Effector CD4-positive, alpha-beta T cell (primary cell): ENCODE results near the gene ZNF302.
"Not testable (repeated sequence)": the region's sequence is repeated elsewhere in the genome, so short reads cannot be mapped to it uniquely, and the experiment has no call there.

Source experiments
- DNase-seq: peaks from one replicate; pipeline ENCODE4 v3.0.0-alpha.2; 2020

The ZNF302 gene

GRCh38 chr19:34673590-34673989 lies 3.9 kb upstream of the ZNF302 start:
- DNase-seq: no peak

DNA sequence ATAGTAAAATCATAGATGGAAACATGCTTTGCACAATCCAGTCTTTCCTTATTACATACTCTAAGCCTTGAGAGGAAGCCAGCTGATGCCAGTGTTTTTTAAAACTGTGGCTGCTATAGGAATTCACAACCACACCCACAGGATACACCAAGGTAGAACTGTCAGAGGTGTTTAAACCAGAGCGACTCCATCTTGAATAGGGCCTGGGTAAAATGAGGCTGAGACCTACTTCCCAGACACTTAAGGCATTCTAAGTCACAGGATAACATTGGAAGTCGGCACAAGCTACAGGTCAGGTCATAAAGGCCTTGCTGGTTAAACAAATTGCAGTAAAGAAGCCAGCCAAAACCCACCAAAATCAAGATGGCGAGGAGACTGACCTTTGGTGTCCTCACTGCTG lies 2.2 kb upstream of the ZNF302 start:
- DNase-seq: no peak

- DNase-seq: no peak
Measured at GRCh38 chr19:34675919-34676318, 1.6 kb upstream of the ZNF302 start.

GRCh38 chr19:34676697-34677385 lies 637 bp upstream of the ZNF302 start, which contains the start of gene SCGB2B2:
Gene SCGB2B2 (minus strand): TSS chr19:34677159. CDS start chr19:34594563, 82,596 bp downstream.
- DNase-seq: peak; percentile 67

DNA sequence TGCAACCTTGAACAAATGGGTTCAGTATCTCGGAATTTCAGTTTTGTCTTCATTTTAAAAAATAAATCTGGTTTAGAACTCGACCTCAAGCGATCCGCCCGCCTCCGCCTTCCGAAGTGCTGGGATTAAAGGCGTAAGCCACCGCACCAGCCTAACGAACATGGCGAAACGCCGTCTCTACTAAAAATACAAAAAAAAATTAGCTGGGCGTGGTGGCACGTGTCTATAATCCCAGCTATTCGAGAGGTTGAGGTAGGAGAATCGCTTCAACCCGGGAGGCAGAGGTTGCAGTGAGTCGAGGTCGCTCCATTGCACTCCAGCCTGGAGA lies 571 bp downstream of the ZNF302 start:
- DNase-seq: no peak

DNA sequence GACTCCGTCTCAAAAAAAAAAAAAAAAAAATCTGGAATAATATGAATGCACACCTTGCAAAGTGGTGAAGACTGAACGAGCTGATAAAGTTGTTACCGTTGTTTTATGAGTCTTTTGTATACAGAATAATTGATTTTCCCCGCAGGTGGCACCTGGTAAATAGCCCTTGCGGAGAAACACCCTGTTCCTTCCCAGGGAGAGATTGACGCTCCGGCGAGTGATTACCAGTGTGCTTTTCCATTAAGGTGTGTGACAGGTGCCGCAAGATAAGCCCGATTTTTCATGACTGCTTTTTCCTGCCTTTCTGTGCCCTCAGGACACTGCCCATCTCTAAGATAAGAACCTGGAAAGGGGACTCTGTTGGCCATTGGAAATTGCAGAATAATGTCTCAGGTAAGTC lies 943 bp downstream of the ZNF302 start:
- DNase-seq: no peak

- DNase-seq: no peak
Measured at GRCh38 chr19:34681478-34681877, 4.0 kb downstream of the ZNF302 start.

DNA sequence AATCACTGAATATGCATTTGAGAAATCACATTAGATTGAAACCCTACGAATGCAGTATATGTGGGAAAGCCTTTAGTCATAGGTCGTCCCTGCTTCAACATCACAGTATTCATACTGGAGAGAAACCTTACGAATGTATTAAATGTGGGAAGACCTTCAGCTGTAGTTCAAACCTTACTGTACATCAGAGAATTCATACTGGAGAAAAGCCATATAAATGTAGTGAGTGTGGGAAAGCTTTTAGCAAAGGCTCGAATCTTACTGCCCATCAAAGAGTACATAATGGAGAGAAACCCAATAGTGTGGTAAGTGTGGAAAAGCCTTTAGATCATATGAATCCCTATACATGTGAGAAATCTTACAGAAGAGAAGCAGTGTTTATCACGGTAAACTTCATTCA lies 7.8 kb downstream of the ZNF302 start:
- not testable (repeated sequence) for DNase-seq

- DNase-seq: no peak
Measured at GRCh38 chr19:34686455-34686854, 9.0 kb downstream of the ZNF302 start.

DNA sequence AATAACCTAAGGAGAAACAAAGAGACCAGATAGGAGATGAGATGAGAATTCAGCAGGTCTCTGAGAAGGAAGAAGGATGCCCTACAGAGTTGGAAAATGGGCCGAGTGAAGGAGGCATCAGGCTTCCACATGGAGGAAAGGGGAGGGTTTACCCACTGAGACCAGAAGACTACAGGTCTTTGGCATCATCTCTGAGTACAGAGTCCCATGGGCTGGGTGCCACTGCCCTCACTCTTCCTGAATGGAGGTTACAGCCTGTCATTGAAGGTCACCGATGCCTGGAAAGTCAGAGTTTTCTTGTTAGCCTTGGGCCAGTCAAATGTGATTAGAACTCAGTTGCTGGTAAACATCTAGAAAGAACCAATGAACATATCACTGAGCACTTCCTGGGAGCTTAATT lies 9.9 kb downstream of the ZNF302 start:
- no peak for DNase-seq

DNA sequence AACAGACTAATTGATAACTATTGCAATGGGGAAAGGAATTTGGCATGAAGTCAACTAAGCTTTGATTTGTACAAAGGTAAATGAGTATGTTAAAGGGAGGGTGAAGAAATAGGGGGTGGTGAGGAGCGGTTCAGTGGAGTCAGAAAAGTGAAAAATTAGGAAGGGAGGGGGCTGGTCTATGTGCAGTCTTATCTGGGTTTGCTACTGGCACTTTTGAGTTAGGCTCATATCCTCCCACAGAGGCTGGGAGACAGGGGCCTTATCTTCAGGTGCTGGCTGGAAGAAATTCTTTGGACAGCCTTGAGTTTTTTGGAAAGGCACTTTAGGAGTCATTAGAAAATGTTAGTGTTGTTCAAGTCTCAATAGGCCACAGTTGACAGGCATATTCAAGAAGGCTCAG lies 11.1 kb downstream of the ZNF302 start:
- DNase-seq: no peak

- DNase-seq: no peak
Measured at GRCh38 chr19:34690372-34690771, 12.9 kb downstream of the ZNF302 start.

- no peak for DNase-seq
Measured at GRCh38 chr19:34692549-34692948, 15.1 kb downstream of the ZNF302 start.

- DNase-seq: no peak
Measured at GRCh38 chr19:34707661-34708060, 30.2 kb downstream of the ZNF302 start.

DNA sequence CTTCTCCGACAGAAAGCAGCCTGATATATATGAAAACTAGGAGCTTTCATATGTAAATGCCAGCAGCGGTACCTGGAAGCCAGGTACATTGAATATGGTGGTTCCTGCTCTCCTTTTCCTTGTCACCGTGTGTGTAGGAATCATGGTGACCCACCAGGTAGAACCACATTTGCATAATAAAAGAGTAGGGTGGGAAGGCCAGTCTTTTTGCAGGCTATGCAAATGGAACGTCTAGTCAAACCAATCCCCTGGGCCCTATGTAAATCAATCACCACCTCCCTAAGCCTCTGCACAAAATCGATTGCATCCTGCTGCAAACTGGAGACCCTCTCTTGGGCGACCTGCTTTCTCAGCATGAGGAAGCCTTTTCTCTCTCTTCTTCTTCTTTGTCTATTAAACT lies 34.4 kb downstream of the ZNF302 start:
- no peak for DNase-seq

DNA sequence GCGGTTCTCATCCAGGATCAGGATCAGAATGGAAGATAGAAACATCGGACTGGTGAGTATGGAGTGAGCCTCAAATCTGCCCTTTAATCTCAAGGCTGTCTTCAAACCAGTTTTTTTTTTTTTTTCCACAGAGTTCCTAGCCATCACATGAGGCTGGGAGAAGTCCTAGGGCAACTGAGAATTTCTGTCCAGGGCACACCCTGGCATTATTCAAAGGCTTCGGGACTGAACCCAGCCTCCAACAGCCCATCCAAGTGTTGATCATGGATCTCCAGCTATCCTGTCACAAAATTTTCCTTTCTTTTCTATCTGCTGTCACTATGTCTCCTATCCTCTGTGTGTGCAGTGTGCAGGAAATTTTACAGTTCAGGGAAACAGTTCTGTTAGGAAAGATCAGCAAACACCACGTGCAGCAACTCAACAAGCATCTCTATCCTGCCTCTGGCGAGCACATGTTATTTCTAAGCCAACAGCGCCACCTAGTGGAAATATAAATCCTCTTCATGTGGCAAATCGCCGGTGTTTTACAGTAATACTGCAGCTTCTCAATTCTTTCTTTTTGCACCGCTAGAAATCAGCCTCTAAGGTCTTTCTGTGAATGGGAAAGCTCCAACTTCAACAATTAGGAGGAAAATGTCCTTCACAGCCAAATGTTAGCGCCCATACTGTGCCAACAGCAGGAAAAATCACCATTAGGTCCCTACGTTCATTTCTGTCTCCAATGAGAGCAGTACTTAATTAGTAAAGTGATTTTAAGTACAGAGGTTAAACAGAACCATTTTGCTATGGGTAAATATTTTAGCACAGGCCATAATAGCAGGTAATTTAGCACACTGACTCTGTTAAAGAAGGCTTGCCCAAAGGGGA lies 35.1 kb downstream of the ZNF302 start:
- DNase-seq: peak; percentile 60

GRCh38 chr19:34713262-34713637 lies 35.8 kb downstream of the ZNF302 start:
- no peak for DNase-seq

- no peak for DNase-seq
Measured at GRCh38 chr19:34715357-34715756, 37.9 kb downstream of the ZNF302 start.

DNA sequence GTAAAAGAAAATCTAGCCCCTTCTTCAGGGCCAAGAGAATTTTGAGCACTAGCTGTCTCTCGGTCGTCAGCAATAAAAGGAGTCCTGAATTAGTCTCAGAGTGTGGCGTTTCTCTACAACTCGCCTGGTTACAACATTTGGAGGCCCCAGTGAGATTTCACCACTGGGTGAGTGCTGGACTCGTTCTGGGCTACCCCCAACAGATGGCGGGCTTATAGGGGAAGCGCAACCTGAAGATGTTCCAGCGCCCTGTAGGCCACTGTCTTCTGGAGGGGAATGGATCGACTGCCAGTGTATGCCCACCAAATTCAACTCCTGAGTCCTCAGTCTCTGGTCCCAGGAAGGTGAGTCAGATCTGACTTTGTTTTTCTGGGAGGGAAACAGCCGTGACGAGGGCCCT lies 44.9 kb downstream of the ZNF302 start:
- DNase-seq: no peak

DNA sequence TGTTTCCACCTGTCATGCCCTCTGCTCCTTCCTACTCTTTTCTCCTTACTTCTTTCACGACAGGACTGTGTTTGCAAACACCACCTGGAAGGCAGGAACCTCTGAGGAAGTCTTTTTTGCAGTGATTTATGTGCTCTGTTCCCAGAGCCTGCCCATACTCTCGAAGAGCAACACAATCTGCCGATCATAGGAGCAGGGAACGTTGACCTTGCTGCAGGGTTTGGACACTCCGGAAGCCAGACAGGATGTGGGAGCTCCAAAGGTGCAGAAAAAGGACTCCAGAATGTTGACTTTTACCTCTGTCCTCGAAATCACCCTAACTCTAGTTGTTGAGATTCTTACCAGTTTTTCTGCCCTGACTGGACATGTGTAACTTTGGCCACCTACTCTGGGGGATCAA lies 47.9 kb downstream of the ZNF302 start:
- no peak for DNase-seq

- DNase-seq: no peak
Measured at GRCh38 chr19:34731019-34731829, 53.7 kb downstream of the ZNF302 start.

GRCh38 chr19:34731964-34732363 lies 54.5 kb downstream of the ZNF302 start:
- no peak for DNase-seq

DNA sequence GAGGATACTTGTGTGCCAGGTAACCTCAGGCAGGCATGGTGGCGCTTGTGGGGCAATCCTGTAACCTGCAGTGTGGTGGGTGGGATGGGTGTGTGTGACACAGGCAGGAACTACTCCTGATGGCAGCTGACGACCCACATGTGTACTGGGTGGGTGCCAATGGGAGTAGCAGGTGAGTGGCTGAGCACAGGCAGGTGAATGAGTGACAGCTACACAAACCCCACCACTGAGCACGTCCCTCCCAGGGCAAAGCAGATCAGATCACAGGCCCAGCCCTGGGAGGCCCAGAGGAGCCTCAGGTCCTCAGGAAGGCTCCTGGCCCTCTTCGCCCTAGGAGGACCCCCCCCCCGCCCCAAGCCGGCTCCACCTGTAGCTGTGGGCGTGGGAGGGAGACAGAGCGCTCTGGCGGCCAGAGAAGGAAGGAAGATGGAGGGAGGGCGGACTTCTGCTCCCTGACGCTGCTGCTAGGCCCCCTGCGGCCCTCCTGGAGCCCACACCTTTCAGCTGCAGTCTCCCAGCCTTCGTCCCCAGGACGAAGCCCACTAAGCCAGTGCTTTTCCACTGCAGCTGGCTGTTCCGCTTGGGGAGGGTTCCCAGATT lies 55.2 kb downstream of the ZNF302 start:
- DNase-seq: no peak
